ENCODE results near the gene INTU. TPM values are rescaled to one million over a fixed set of nuclear protein-coding genes. Genes with fewer than 3 reads are reported as not detected.

Gene INTU
- total and polyA plus RNA-seq, 5 donors: 4.4 to 7.6 (median 5.7) TPM

DNA sequence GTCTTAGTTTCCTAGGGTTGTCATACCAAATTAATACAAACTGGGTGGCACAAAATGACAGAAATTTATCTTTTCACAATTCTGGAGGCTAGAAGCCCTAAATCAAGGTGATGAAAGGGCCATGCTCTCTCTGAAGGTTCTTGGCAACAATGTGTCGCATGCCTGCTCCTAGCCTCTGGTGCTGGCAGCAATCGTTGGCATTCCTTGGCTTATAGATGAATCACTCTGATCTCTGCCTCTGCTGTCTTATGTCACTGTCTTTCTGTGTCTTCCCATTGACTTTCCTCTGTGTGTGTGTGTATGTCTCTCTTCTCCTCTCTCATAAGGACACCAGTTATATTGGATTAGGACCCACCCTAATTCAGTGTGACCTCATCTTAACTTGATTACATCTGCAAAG, 15.9 kb upstream of the INTU start:
- Histone ChIP-seq H3K27me3 (ENCODE audit: control insufficient read depth, insufficient read depth) (peaks cover 4% of the 10 kb centered on the region), H3K4me1 (ENCODE audit: control insufficient read depth, insufficient read depth, low read length) (no peaks in the 10 kb centered on the region), H3K9me3 (ENCODE audit: control insufficient read depth, low read length) (peaks cover 2% of the 10 kb centered on the region), H3K27ac (ENCODE audit: low read length) (no peak overlapping the region), H3K4me3 (ENCODE audit: low read length) (no peak overlapping the region)
- 42% methylated on average over 2 of the region's 2 CpGs for WGBS
- intact Hi-C loops (cut with DNase I): no loop called here
- DNase-seq (no peak), ATAC-seq (no peak)

GRCh38 chr4:127618427-127618826, 14.3 kb upstream of the INTU start:
- ATAC-seq (no peak), DNase-seq (no peak)
- no peak overlapping the region for H3K4me3 ChIP-seq (ENCODE audit: low read length)
- peaks cover 4% of the 10 kb centered on the region for H3K27me3 ChIP-seq (ENCODE audit: control insufficient read depth, insufficient read depth)
- no peak overlapping the region for H3K27ac ChIP-seq (ENCODE audit: low read length)
- H3K4me1 ChIP-seq (ENCODE audit: control insufficient read depth, insufficient read depth, low read length): no peaks in the 10 kb centered on the region
- H3K9me3 ChIP-seq (ENCODE audit: control insufficient read depth, low read length): peaks cover 2% of the 10 kb centered on the region
- intact Hi-C loops (cut with DNase I): no loop called here

GRCh38 chr4:127622621-127622920, 10.2 kb upstream of the INTU start:
- Histone ChIP-seq H3K4me1 (ENCODE audit: control insufficient read depth, insufficient read depth, low read length) (no peaks in the 10 kb centered on the region), H3K4me3 (ENCODE audit: low read length) (peak overlapping the region; percentile 64), H3K9me3 (ENCODE audit: control insufficient read depth, low read length) (peaks cover 2% of the 10 kb centered on the region), H3K27ac (ENCODE audit: low read length) (no peak overlapping the region), H3K27me3 (ENCODE audit: control insufficient read depth, insufficient read depth) (peaks cover 4% of the 10 kb centered on the region)
- ATAC-seq (no peak), DNase-seq (no peak)
- 19% methylated on average over 12 of the region's 12 CpGs for WGBS
- intact Hi-C loops (cut with DNase I): no loop called here

DNA sequence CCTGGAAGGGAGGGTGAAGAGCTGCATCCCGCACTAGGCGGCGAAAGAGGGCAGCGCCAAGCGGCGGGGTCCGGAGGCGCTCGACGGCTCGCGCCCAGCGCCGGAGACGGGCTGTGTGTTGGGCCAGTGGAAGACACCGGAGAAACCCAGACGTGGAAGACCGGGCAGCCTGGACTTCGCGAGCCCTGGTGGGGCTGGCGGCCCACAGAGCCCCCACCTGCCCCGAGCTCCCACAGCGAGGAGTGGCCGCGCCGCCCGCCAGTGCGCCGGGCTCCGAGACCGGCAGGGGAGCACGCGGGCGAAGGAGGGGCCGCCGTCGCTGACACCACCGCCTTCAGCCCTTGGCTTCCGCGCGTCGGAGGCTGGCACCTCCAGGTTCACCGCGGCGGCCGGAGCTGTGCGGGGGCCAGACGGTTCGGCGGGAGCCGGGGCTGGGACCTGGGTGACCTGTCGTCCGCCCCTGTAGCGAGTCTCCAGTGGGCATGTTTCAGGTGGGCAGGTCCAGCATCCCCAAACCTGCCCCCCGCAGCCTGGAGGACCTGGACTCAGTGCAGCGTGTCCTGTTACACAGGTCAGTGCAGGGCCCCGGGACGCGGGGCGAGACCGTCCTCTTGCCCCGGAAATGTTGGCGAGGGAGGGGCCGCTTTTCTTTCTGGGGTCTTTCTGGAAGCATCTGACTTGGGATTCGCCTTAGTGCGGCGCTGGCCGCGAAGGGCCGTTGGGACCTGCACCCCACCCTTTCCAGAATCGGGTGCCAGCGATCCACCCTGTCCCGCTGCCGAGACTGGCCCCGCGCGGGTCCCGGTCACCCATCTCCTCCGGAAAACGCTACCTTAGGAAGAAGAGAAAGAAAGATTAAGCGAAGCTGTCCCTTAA, 9.6 kb upstream of the INTU start:
- 2% methylated on average over 81 of the region's 81 CpGs for WGBS
- Histone ChIP-seq H3K27ac (ENCODE audit: low read length) (no peak overlapping the region), H3K9me3 (ENCODE audit: control insufficient read depth, low read length) (peaks cover 2% of the 10 kb centered on the region), H3K4me1 (ENCODE audit: control insufficient read depth, insufficient read depth, low read length) (no peaks in the 10 kb centered on the region), H3K4me3 (ENCODE audit: low read length) (peak overlapping the region; percentile 64), H3K27me3 (ENCODE audit: control insufficient read depth, insufficient read depth) (peaks cover 4% of the 10 kb centered on the region)
- ATAC-seq: peak; percentile 83 to 90
- peak; percentile 35 to 65 (median 57) for DNase-seq
- intact Hi-C loops (cut with DNase I): no loop called here

DNA sequence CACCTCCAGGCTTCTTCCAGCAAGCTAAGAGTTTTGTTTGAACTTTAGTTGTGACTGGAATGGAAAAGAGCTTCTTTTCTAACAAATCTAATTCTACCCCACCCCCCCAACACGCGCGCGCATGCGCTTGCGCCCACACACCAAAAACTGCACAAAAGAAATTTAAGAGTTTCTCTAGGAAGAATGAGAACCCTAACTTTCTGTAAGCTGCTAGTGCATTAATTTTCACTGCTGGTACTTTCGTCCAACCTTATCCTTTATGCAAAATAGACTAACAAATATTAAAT, 9.0 kb upstream of the INTU start:
- intact Hi-C loops (cut with DNase I): no loop called here
- H3K27me3 ChIP-seq (ENCODE audit: control insufficient read depth, insufficient read depth): peaks cover 3% of the 10 kb centered on the region
- H3K9me3 ChIP-seq (ENCODE audit: control insufficient read depth, low read length): peaks cover under 1% of the 10 kb centered on the region
- peak in 1 of 2 donors; percentile 40 for ATAC-seq
- peak; percentile 21 to 54 (median 53) for DNase-seq
- no peak overlapping the region for H3K27ac ChIP-seq (ENCODE audit: low read length)
- H3K4me1 ChIP-seq (ENCODE audit: control insufficient read depth, insufficient read depth, low read length): no peaks in the 10 kb centered on the region
- WGBS: 12% methylated on average over 7 of the region's 7 CpGs
- peak overlapping the region; percentile 64 for H3K4me3 ChIP-seq (ENCODE audit: low read length)

GRCh38 chr4:127624173-127624572, 8.6 kb upstream of the INTU start:
- WGBS: 56% methylated on average over 8 of the region's 8 CpGs
- Histone ChIP-seq H3K27ac (ENCODE audit: low read length) (no peak overlapping the region), H3K27me3 (ENCODE audit: control insufficient read depth, insufficient read depth) (peaks cover 2% of the 10 kb centered on the region), H3K4me1 (ENCODE audit: control insufficient read depth, insufficient read depth, low read length) (no peaks in the 10 kb centered on the region), H3K9me3 (ENCODE audit: control insufficient read depth, low read length) (no peaks in the 10 kb centered on the region), H3K4me3 (ENCODE audit: low read length) (no peak overlapping the region)
- no peak for DNase-seq
- no peak for ATAC-seq
- intact Hi-C loops (cut with DNase I): no loop called here

GRCh38 chr4:127629371-127629770, 3.4 kb upstream of the INTU start:
- H3K27ac ChIP-seq (ENCODE audit: low read length): no peak overlapping the region
- no peaks in the 10 kb centered on the region for H3K27me3 ChIP-seq (ENCODE audit: control insufficient read depth, insufficient read depth)
- no peaks in the 10 kb centered on the region for H3K9me3 ChIP-seq (ENCODE audit: control insufficient read depth, low read length)
- H3K4me3 ChIP-seq (ENCODE audit: low read length): no peak overlapping the region
- no peak for ATAC-seq
- WGBS: 44% methylated on average over 3 of the region's 3 CpGs
- no peaks in the 10 kb centered on the region for H3K4me1 ChIP-seq (ENCODE audit: control insufficient read depth, insufficient read depth, low read length)
- no peak for DNase-seq
- intact Hi-C loops (cut with DNase I): no loop called here

DNA sequence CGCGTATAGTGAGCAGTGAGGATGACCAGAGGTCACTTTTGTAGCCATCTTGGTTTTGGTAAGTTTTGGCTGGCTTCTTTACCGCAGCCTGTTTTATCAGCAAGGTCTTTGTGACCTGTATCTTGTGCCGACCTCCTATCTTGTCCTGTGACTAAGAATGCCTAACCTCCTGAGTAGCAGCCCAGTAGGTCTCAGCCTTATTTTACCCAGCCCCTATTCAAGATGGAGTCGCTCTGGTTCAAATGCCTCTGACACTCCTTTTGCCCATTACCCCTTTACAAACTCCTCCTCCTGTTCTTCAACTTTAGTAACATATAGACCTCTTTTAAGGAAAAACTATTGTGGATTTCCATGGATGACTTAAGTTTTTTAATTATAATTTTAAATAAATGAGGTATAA, 2.6 kb upstream of the INTU start:
- Histone ChIP-seq H3K9me3 (ENCODE audit: control insufficient read depth, low read length) (no peaks in the 10 kb centered on the region), H3K4me3 (ENCODE audit: low read length) (no peak overlapping the region), H3K4me1 (ENCODE audit: control insufficient read depth, insufficient read depth, low read length) (no peaks in the 10 kb centered on the region), H3K27me3 (ENCODE audit: control insufficient read depth, insufficient read depth) (no peaks in the 10 kb centered on the region), H3K27ac (ENCODE audit: low read length) (no peak overlapping the region)
- intact Hi-C loops (cut with DNase I): no loop called here
- DNase-seq (no peak), ATAC-seq (no peak)
- WGBS: 89% methylated on average over 5 of the region's 5 CpGs

- intact Hi-C loops (cut with DNase I): no loop called here
These were observed 1.3 kb upstream of the INTU start for GRCh38 chr4:127631420-127631819.

DNA sequence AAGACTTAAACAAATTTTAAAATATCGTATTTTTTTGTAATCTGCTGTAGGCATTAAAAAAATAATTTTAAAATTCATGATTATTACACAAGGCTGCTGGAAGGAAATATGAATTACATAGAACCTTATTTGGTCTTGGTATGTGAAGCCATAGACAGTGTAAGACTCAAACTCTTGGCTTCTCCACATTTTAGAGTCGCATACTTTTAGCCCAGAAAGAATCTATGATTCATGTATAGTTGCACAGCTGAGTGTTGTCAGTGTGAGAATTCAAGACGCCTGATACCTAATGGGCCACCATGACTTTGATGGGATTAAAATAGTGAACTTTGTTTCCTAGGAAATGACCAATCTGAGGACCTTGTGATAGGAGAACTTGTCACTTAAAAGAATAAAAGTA, 1.4 kb downstream of the INTU start:
- no peak overlapping the region for H3K4me3 ChIP-seq (ENCODE audit: low read length)
- ATAC-seq: no peak
- no peaks in the 10 kb centered on the region for H3K9me3 ChIP-seq (ENCODE audit: control insufficient read depth, low read length)
- no peaks in the 10 kb centered on the region for H3K27me3 ChIP-seq (ENCODE audit: control insufficient read depth, insufficient read depth)
- 78% methylated on average over 3 of the region's 3 CpGs for WGBS
- intact Hi-C loops (cut with DNase I): no loop called here
- no peaks in the 10 kb centered on the region for H3K4me1 ChIP-seq (ENCODE audit: control insufficient read depth, insufficient read depth, low read length)
- no peak overlapping the region for H3K27ac ChIP-seq (ENCODE audit: low read length)
- no peak for DNase-seq

More at GRCh38 chr4:127631420-127631819, 1.3 kb upstream of the INTU start:
- no peaks in the 10 kb centered on the region for H3K9me3 ChIP-seq (ENCODE audit: control insufficient read depth, low read length)
- DNase-seq: no peak
- ATAC-seq: no peak
- no peak overlapping the region for H3K27ac ChIP-seq (ENCODE audit: low read length)
- WGBS: 49% methylated on average over 2 of the region's 2 CpGs
- H3K4me3 ChIP-seq (ENCODE audit: low read length): no peak overlapping the region
- H3K4me1 ChIP-seq (ENCODE audit: control insufficient read depth, insufficient read depth, low read length): no peaks in the 10 kb centered on the region
- H3K27me3 ChIP-seq (ENCODE audit: control insufficient read depth, insufficient read depth): no peaks in the 10 kb centered on the region

DNA sequence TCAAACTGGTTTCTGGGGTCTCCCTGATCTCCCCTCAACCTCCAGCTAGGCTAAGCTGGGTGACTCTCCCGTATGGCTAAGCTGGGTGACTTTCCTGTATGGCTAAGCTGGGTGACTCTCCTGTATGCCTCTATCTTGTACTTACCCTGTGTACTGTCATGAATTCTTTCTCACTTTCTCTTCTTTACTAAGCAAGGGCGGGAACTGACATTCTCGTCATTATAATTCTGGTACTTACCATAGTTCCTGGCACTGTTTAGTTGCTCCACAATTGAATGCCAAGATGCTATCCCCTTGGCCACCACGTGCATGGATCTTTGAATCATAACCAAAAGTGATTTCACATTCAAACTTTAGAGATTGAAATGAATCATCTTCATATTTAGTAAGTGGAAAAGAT, 8.8 kb downstream of the INTU start:
- ATAC-seq (peak in 1 of 2 donors; percentile 20), DNase-seq (no peak)
- Histone ChIP-seq H3K4me1 (ENCODE audit: control insufficient read depth, insufficient read depth, low read length) (no peaks in the 10 kb centered on the region), H3K27ac (ENCODE audit: low read length) (no peak overlapping the region), H3K9me3 (ENCODE audit: control insufficient read depth, low read length) (no peaks in the 10 kb centered on the region), H3K27me3 (ENCODE audit: control insufficient read depth, insufficient read depth) (no peaks in the 10 kb centered on the region), H3K4me3 (ENCODE audit: low read length) (no peak overlapping the region)
- intact Hi-C loops (cut with DNase I): no loop called here
- 71% methylated on average over 4 of the region's 4 CpGs for WGBS

- ATAC-seq (no peak), DNase-seq (no peak)
- Histone ChIP-seq H3K4me3 (ENCODE audit: low read length) (no peak overlapping the region), H3K9me3 (ENCODE audit: control insufficient read depth, low read length) (no peaks in the 10 kb centered on the region), H3K4me1 (ENCODE audit: control insufficient read depth, insufficient read depth, low read length) (no peaks in the 10 kb centered on the region), H3K27ac (ENCODE audit: low read length) (no peak overlapping the region), H3K27me3 (ENCODE audit: control insufficient read depth, insufficient read depth) (no peaks in the 10 kb centered on the region)
- intact Hi-C loops (cut with DNase I): no loop called here
These were observed 9.4 kb downstream of the INTU start for GRCh38 chr4:127642169-127642568.

Measured in right cardiac atrium (tissue), 5 donors.